BJ (cell line): ENCODE results near the gene SPG21. TPM values are rescaled to one million over a fixed set of nuclear protein-coding genes. Genes with fewer than 3 reads are reported as not detected.

Experiments
- CTCF ChIA-PET: fragments of 350-600 bp; formaldehyde crosslinking; extraction: SDS; loops from one replicate; lab custom pipeline; 2021; ENCODE audit warnings: antibody characterized with exemption, inconsistent platforms; lab: Yijun Ruan, JAX
- POLR2A ChIA-PET: fragments of 300-600 bp; sonication (Branson Sonifier 250); formaldehyde crosslinking; extraction: SDS; loops from one replicate; lab custom pipeline; 2021; ENCODE audit warnings: antibody characterized with exemption; lab: Charles Lee
- DNase-seq: peaks from one replicate; pipeline ENCODE4 v3.0.0-alpha.2; 2011; ENCODE audit warnings: low read depth
- H3K27me3 ChIP-seq: 2 replicates; pipeline ENCODE4 v1.6.0; 2011; ENCODE audit warnings: low read length; ENCODE audit not compliant: control insufficient read depth, insufficient read depth
- H3K36me3 ChIP-seq: 2 replicates; pipeline ENCODE4 v1.5.1; 2011; ENCODE audit warnings: low read length; ENCODE audit not compliant: control insufficient read depth, insufficient read depth
- H3K4me3 ChIP-seq: 2 replicates; pipeline ENCODE4 v1.5.1; 2011; ENCODE audit warnings: low read depth, mild to moderate bottlenecking, control low read depth, low read length
- polyA plus RNA-seq: library from polyadenylated mRNA; depleted of rRNA; stranded (reverse); fragments of >200 nt; gene quantifications from 2 replicates; pipeline ENCODE4 v1.2.3, GENCODE V29; 2011
- TF ChIP-seq, protein P1 (sequence below): IDR thresholded peaks from 2 replicates; pipeline ENCODE4 v1.5.1; 2011; ENCODE audit warnings: low read depth, mild to moderate bottlenecking, control low read depth, inconsistent platforms, low read length, moderate library complexity; ENCODE audit not compliant: insufficient read depth

The SPG21 gene
- polyA plus RNA-seq, 1 experiment, result 54.7 TPM

DNA sequence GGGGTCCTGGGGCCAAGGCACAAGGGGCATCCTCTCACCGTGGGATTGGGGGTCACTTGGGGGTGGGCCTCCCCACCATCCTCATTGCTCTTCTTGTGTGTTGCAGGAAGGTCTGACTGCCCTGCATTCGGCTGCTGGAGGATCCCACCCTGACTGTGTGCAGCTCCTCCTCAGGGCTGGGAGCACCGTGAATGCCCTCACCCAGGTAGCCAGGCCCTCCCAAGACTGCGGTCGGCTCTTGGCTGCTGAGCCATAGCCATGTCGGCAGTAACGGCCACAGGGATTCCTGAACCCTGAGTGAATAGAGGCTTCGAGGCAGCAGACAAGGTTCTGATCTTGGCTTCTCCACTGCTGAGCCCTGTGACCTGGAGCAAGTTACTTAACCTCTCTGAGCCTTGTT is 58.3 kb downstream of the SPG21 start:
- POLR2A ChIA-PET, result no interaction called here
- Histone ChIP-seq H3K4me3 (no peak overlapping the region), H3K36me3 (no peaks in the 10 kb centered on the region), H3K27me3 (no peaks in the 10 kb centered on the region)
- DNase-seq, result no peak
- CTCF ChIA-PET, result no interaction called here
- TF ChIP-seq, protein P1, sequence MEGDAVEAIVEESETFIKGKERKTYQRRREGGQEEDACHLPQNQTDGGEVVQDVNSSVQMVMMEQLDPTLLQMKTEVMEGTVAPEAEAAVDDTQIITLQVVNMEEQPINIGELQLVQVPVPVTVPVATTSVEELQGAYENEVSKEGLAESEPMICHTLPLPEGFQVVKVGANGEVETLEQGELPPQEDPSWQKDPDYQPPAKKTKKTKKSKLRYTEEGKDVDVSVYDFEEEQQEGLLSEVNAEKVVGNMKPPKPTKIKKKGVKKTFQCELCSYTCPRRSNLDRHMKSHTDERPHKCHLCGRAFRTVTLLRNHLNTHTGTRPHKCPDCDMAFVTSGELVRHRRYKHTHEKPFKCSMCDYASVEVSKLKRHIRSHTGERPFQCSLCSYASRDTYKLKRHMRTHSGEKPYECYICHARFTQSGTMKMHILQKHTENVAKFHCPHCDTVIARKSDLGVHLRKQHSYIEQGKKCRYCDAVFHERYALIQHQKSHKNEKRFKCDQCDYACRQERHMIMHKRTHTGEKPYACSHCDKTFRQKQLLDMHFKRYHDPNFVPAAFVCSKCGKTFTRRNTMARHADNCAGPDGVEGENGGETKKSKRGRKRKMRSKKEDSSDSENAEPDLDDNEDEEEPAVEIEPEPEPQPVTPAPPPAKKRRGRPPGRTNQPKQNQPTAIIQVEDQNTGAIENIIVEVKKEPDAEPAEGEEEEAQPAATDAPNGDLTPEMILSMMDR, result no peak

DNA sequence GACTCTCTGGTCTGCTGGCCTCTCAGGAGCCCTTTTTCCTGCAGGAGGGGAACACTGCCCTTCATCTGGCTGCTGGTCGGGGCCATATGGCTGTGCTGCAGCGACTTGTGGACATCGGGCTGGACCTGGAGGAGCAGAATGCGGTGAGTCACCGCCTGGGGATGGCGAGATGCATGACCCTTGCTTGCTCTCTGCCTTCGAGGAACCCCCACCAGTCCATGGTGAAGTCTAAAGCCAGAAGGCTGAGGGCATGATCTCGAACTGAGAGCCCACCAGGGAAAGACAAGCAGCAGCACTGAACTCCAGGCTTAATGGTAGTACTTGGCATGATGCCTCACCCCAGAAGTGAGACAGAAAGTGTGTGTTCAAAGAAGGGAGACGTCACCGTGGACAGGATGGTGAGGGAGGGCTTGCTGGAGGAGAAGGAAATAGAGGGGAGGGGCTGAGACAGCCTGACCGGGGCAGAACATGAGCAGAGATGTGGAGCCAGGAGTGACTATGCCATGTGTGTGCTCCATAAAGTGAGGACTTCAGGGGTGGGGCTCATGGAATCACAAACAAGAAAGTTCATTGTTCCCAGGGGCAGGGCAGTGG is 58.8 kb downstream of the SPG21 start:
- Histone ChIP-seq H3K27me3 (no peaks in the 10 kb centered on the region), H3K4me3 (no peak overlapping the region), H3K36me3 (no peaks in the 10 kb centered on the region)
- TF ChIP-seq, protein P1, result no peak
- CTCF ChIA-PET, result no interaction called here
- POLR2A ChIA-PET, result no interaction called here
- no peak for DNase-seq

DNA sequence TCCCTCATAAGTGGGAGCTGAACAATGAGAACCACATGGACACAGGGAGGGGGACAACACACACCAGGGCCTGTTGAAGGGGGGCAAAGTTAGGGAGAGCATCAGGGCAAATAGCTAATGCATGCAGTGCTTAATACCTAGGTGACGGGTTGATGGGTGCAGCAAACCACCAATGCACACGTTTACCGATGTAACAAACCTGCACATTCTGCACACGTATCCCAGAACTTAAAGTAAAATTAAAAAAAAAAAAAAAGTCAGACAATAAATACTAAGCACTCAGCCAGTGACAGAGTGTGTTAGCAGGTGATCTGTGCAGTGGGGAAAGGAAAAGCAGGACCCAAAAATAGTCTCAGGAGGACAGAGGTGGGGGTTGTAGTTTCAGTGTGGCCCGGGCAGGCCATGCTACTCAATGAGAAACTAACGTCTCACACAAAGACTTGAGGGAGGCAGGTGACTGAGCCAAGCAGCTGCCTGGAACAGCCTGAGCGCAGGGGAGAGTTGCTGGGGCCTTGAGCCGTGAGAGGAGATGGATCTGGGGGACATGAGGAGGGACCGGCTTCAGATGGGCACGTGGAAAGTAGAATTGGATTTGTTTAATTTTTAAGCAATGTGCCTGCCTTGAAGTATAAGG is 59.6 kb downstream of the SPG21 start:
- no peaks in the 10 kb centered on the region for H3K27me3 ChIP-seq
- no peak for DNase-seq
- CTCF ChIA-PET, result interaction anchor here (0.6 kb wide), 1 partner anchor 9 kb away, joined by 4 read pairs; no protein-coding TSS in a partner anchor

DNA sequence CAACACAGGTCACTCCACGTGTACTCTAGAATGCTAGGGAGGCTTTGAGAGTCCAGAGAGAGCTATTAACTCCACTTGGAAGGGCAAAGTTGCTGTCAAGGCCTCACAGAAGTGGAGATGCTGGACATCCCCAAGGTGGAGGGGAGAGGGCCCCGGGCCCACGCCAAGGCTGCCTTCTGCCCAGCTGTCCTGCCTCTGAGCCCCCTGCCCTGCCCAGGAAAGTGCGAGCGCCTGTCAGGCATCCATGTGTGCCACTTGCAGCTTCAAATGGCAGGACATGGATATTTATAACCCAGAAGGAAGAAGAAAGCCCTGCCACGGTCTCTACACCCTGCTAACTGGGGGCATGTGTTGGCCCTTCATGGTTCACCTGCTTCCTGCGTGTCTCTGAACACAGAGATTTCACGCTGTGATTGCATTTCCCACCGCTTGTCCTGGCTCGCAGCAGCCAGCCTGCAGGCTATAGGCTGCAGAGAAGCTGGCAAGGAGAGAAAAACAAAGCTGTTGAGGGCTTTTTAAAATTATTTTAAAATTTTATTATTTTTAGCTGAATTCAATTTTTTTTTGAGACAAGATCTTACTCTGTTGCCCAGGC is 61.0 kb downstream of the SPG21 start:
- TF ChIP-seq, protein P1, result no peak
- Histone ChIP-seq H3K4me3 (no peak overlapping the region), H3K36me3 (no peaks in the 10 kb centered on the region), H3K27me3 (no peaks in the 10 kb centered on the region)
- ChIA-PET CTCF (interaction anchor here (0.6 to 1.8 kb wide), 5 partner anchors 11 to 118 kb away, joined by 3 read pairs; no protein-coding TSS in a partner anchor), POLR2A (no interaction called here)
- no peak for DNase-seq

More for the DNA sequence above, 59.6 kb downstream of the SPG21 start:
- TF ChIP-seq, protein P1, result no peak
- POLR2A ChIA-PET, result no interaction called here
- Histone ChIP-seq H3K36me3 (no peaks in the 10 kb centered on the region), H3K4me3 (no peak overlapping the region)

DNA sequence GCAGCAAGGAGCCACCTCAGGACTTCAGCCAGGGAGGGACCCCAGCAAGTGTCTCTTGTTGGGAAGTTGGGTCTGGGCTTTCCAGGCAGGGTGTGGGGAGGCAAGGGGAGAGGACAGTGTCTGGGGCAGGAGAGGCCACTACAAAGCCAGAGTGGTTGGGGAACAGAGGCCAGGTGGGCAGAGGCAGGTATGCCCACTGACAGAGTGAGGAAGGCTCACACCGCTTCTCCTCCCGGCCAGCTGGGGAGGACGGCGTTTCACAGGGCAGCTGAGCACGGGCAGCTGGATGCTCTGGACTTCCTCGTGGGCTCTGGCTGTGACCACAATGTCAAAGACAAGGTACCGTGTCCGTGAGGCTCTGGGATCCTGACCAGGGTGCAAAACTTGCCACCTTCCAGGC is 63.1 kb downstream of the SPG21 start:
- H3K36me3 ChIP-seq, result no peaks in the 10 kb centered on the region
- H3K4me3 ChIP-seq, result no peak overlapping the region
- TF ChIP-seq, protein P1, result no peak
- H3K27me3 ChIP-seq, result no peaks in the 10 kb centered on the region
- ChIA-PET CTCF (no interaction called here), POLR2A (no interaction called here)
- DNase-seq, result no peak
